ENCODE results near the gene FBXL14.

Gene FBXL14

DNA sequence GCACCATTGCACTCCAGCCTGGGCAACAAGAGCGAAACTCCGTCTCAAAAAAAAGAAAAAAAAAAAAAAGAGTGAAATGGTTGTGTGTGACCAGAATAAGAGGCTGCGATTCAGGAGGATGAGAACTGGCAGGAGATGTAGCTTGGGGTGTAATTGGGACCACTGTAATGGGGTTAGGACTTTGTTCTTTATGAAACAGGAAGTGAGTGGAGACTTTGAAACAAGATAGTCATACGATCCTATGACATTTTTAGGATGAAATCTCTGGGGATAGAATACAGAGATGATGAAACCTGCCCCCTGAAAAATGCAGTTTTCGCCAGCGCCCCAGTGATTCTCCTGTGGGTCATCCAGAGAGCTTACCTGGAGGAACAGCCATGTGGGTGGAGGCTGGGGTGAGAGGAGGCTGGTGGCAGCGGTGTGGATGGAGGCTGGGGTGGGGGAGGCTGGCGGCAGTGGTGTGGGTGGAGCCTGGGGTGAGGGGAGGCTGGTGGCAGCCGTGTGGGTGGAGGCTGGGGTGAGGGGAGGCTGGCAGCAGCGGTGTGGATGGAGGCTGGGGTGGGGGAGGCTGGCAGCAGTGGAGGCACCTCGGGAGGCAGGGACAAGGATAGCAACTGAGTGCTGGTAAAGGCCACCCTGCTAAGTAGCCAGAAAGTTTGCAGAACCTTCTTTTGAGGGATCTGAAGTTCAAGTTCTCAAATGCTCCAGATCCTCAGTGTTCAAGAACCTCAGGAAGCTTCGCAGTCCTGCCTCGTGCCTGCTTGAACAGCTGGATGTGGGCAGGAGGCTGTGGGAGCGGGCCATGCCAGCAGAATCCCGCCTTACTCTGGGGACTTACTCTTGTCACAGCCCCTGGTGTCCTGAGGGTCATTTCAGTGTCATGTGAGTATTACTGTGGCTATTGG lies 20.2 kb downstream of the FBXL14 start:
- Histone ChIP-seq H3K27ac (peak overlapping the region; percentile 14; the same call in 1 of the 2 replicates), H2AFZ (ENCODE audit: low read depth) (no peak overlapping the region), H3K4me2 (no peak overlapping the region), H4K20me1 (ENCODE audit: insufficient read depth) (peaks cover 21% of the 10 kb centered on the region; the same call in 1 of the 2 replicates), H3K79me2 (ENCODE audit: insufficient read depth, low read depth) (peaks cover 98% of the 10 kb centered on the region), H3K36me3 (ENCODE audit: insufficient read depth) (no peaks in the 10 kb centered on the region), H3K27me3 (ENCODE audit: insufficient read depth, low read depth) (no peaks in the 10 kb centered on the region), H3K4me3 (IDR thresholded peaks at IDR 0.05; ENCODE audit: insufficient read depth, low read depth, low read length) (no peak overlapping the region), H3K4me1 (ENCODE audit: low read depth, poor library complexity, severe bottlenecking) (peaks cover 55% of the 10 kb centered on the region), H3K9ac (no peak overlapping the region)
- TF ChIP-seq, protein P1, sequence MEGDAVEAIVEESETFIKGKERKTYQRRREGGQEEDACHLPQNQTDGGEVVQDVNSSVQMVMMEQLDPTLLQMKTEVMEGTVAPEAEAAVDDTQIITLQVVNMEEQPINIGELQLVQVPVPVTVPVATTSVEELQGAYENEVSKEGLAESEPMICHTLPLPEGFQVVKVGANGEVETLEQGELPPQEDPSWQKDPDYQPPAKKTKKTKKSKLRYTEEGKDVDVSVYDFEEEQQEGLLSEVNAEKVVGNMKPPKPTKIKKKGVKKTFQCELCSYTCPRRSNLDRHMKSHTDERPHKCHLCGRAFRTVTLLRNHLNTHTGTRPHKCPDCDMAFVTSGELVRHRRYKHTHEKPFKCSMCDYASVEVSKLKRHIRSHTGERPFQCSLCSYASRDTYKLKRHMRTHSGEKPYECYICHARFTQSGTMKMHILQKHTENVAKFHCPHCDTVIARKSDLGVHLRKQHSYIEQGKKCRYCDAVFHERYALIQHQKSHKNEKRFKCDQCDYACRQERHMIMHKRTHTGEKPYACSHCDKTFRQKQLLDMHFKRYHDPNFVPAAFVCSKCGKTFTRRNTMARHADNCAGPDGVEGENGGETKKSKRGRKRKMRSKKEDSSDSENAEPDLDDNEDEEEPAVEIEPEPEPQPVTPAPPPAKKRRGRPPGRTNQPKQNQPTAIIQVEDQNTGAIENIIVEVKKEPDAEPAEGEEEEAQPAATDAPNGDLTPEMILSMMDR (conservative IDR thresholded peaks at IDR 0.05; ENCODE audit: low read depth, low read length): no peak

DNA sequence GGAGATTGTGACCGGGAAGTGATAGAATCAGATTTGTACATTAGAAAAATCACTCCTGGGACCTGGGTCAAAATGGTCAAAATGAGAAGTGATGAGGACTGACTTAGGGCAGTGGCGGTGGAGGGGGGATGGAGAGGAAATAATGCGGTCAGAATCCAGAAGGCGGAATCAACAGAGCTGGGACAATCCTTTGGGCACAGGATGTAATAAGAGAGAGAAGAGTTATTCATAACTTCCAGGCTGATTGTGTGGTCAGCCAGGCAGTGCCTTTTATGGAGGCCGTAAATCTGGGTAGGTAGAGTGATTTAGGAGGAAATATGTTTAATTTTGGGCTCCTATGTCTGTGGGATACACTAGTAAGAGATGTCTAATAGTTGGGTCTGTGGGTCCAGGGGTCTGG lies 21.6 kb downstream of the FBXL14 start:
- no peak overlapping the region for H2AFZ ChIP-seq (ENCODE audit: low read depth)
- peaks cover 28% of the 10 kb centered on the region; the same call in 1 of the 2 replicates for H4K20me1 ChIP-seq (ENCODE audit: insufficient read depth)
- no peak overlapping the region for H3K4me3 ChIP-seq (IDR thresholded peaks at IDR 0.05; ENCODE audit: insufficient read depth, low read depth, low read length)
- no peak overlapping the region for H3K4me2 ChIP-seq
- no peak overlapping the region for H3K9ac ChIP-seq
- H3K79me2 ChIP-seq (ENCODE audit: insufficient read depth, low read depth): peaks cover 98% of the 10 kb centered on the region
- TF ChIP-seq, protein P1 (conservative IDR thresholded peaks at IDR 0.05; ENCODE audit: low read depth, low read length): no peak
- H3K36me3 ChIP-seq (ENCODE audit: insufficient read depth): no peaks in the 10 kb centered on the region
- H3K4me1 ChIP-seq (ENCODE audit: low read depth, poor library complexity, severe bottlenecking): peaks cover 52% of the 10 kb centered on the region
- no peak overlapping the region for H3K27ac ChIP-seq
- H3K27me3 ChIP-seq (ENCODE audit: insufficient read depth, low read depth): no peaks in the 10 kb centered on the region

DNA sequence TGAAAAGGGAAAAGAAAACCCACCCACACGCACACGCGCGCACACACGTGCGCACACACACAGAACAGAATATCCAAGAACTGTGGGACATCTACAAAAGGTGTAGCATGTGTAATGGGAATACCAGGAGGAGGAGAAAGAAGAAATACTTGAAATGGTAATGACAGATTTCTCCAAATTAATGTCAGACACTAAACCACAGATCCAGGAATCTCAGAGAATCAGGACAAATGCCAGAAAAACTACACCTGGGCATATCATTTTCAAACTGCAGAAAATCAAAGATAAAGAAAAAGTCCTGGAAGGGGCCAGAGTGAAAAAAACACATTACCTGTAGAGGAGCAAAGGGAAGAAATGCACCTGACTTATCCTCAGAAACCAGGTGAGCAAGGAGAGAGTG lies 26.5 kb downstream of the FBXL14 start:
- no peak overlapping the region for H3K4me2 ChIP-seq
- H3K79me2 ChIP-seq (ENCODE audit: insufficient read depth, low read depth): peaks cover 100% of the 10 kb centered on the region
- no peaks in the 10 kb centered on the region for H3K36me3 ChIP-seq (ENCODE audit: insufficient read depth)
- H3K9ac ChIP-seq: no peak overlapping the region
- H2AFZ ChIP-seq (ENCODE audit: low read depth): no peak overlapping the region
- H4K20me1 ChIP-seq (ENCODE audit: insufficient read depth): peaks cover 40% of the 10 kb centered on the region; the same call in 1 of the 2 replicates
- H3K4me1 ChIP-seq (ENCODE audit: low read depth, poor library complexity, severe bottlenecking): peaks cover 78% of the 10 kb centered on the region
- no peak overlapping the region for H3K4me3 ChIP-seq (IDR thresholded peaks at IDR 0.05; ENCODE audit: insufficient read depth, low read depth, low read length)
- H3K27me3 ChIP-seq (ENCODE audit: insufficient read depth, low read depth): no peaks in the 10 kb centered on the region
- TF ChIP-seq, protein P1 (conservative IDR thresholded peaks at IDR 0.05; ENCODE audit: low read depth, low read length): no peak
- H3K27ac ChIP-seq: no peak overlapping the region

DNA sequence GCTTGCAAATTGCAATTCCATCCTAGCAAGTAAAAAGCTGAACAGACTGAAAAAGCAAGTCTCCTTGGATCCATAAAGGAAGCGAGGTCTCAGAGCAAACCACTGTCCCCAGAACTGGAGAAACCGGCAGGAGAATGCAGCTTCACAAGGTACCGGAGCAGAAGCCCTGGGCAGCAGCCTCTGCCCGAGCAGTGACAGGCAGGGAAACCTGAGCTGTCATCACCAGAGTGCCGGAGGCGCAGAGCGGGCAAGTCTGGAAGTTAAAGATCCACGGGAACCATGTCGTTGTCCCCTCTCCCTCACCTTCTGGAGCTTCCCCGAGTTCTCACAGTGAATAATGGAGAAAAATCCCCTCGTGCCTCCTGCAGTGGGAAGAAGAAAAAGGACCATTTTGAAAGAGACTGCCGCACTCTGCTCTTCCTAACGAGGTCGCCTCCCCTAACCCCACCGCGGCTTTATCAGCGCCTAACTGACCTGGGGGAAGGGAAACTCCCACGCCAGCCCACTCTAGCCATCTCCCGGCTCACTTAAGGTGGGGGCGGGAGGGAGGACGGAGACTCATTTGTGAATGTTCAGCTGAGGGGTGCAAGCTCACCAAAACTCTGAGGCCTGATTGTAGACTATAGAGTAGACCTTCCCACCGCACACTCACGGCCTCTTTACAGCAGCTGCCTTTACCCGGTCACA lies 27.8 kb downstream of the FBXL14 start:
- Histone ChIP-seq H3K4me1 (ENCODE audit: low read depth, poor library complexity, severe bottlenecking) (peaks cover 81% of the 10 kb centered on the region), H4K20me1 (ENCODE audit: insufficient read depth) (peaks cover 43% of the 10 kb centered on the region; the same call in 1 of the 2 replicates), H3K4me2 (no peak overlapping the region; the same call in 1 of the 2 replicates), H3K36me3 (ENCODE audit: insufficient read depth) (no peaks in the 10 kb centered on the region), H2AFZ (ENCODE audit: low read depth) (no peak overlapping the region), H3K27me3 (ENCODE audit: insufficient read depth, low read depth) (no peaks in the 10 kb centered on the region), H3K9ac (no peak overlapping the region), H3K79me2 (ENCODE audit: insufficient read depth, low read depth) (peaks cover 99% of the 10 kb centered on the region), H3K4me3 (IDR thresholded peaks at IDR 0.05; ENCODE audit: insufficient read depth, low read depth, low read length) (no peak overlapping the region), H3K27ac (no peak overlapping the region)
- TF ChIP-seq, protein P1 (conservative IDR thresholded peaks at IDR 0.05; ENCODE audit: low read depth, low read length): no peak
